ENCODE measurements around the gene UQCC2. TPM values are rescaled to one million over a fixed set of nuclear protein-coding genes. Genes with fewer than 3 reads are reported as not detected.

The UQCC2 gene
- total RNA-seq, 1 experiment from 2014 or later: 36.4 TPM

- Histone ChIP-seq H3K9me3 (no peaks in the 10 kb centered on the region), H3K36me3 (no peaks in the 10 kb centered on the region), H3K27me3 (no peaks in the 10 kb centered on the region), H3K4me3 (no peak overlapping the region)
- DNase-seq: no peak
These were observed 47.6 kb downstream of the UQCC2 start for GRCh38 chr6:33663727-33664449.

- Histone ChIP-seq H3K4me3 (no peak overlapping the region), H3K27me3 (no peaks in the 10 kb centered on the region), H3K9me3 (no peaks in the 10 kb centered on the region), H3K36me3 (no peaks in the 10 kb centered on the region)
- no peak for DNase-seq
These were observed 48.5 kb downstream of the UQCC2 start for GRCh38 chr6:33663028-33663427.

- H3K9me3 ChIP-seq: no peaks in the 10 kb centered on the region
- no peaks in the 10 kb centered on the region for H3K27me3 ChIP-seq
- no peak overlapping the region for H3K4me3 ChIP-seq
- no peaks in the 10 kb centered on the region for H3K36me3 ChIP-seq
- no peak for DNase-seq
These were observed 49.2 kb downstream of the UQCC2 start for GRCh38 chr6:33662318-33662717.

GRCh38 chr6:33661106-33661838 lies 50.2 kb downstream of the UQCC2 start:
- Histone ChIP-seq H3K4me3 (no peak overlapping the region), H3K27me3 (no peaks in the 10 kb centered on the region), H3K36me3 (no peaks in the 10 kb centered on the region), H3K9me3 (no peaks in the 10 kb centered on the region)
- no peak for DNase-seq

GRCh38 chr6:33659986-33660385 lies 51.5 kb downstream of the UQCC2 start:
- no peaks in the 10 kb centered on the region for H3K9me3 ChIP-seq
- no peak overlapping the region for H3K4me3 ChIP-seq
- no peaks in the 10 kb centered on the region for H3K36me3 ChIP-seq
- H3K27me3 ChIP-seq: no peaks in the 10 kb centered on the region
- no peak for DNase-seq

GRCh38 chr6:33658982-33659689 lies 52.4 kb downstream of the UQCC2 start:
- no peaks in the 10 kb centered on the region for H3K27me3 ChIP-seq
- H3K36me3 ChIP-seq: no peaks in the 10 kb centered on the region
- no peak for DNase-seq
- no peaks in the 10 kb centered on the region for H3K9me3 ChIP-seq
- no peak overlapping the region for H3K4me3 ChIP-seq

GRCh38 chr6:33656844-33657243 lies 54.7 kb downstream of the UQCC2 start:
- no peak for DNase-seq
- H3K27me3 ChIP-seq: no peaks in the 10 kb centered on the region
- no peaks in the 10 kb centered on the region for H3K36me3 ChIP-seq
- H3K4me3 ChIP-seq: no peak overlapping the region
- H3K9me3 ChIP-seq: no peaks in the 10 kb centered on the region

- Histone ChIP-seq H3K27me3 (no peaks in the 10 kb centered on the region), H3K4me3 (no peak overlapping the region), H3K9me3 (no peaks in the 10 kb centered on the region), H3K36me3 (no peaks in the 10 kb centered on the region)
- no peak for DNase-seq
These were observed 56.5 kb downstream of the UQCC2 start for GRCh38 chr6:33654831-33655554.

- no peaks in the 10 kb centered on the region for H3K9me3 ChIP-seq
- no peak overlapping the region for H3K4me3 ChIP-seq
- DNase-seq: no peak
- no peaks in the 10 kb centered on the region for H3K27me3 ChIP-seq
- H3K36me3 ChIP-seq: no peaks in the 10 kb centered on the region
These were observed 59.5 kb downstream of the UQCC2 start for GRCh38 chr6:33652002-33652401.

GRCh38 chr6:33651403-33651802 lies 60.1 kb downstream of the UQCC2 start:
- no peak overlapping the region for H3K4me3 ChIP-seq
- H3K9me3 ChIP-seq: no peaks in the 10 kb centered on the region
- H3K27me3 ChIP-seq: no peaks in the 10 kb centered on the region
- no peaks in the 10 kb centered on the region for H3K36me3 ChIP-seq
- DNase-seq: no peak

Other genes starting within 250 kb of the UQCC2 start
- 11.7 and 21.8 TPM in 2 replicates for gene BAK1, start 131.4 kb downstream of the UQCC2 start, total RNA-seq (2014; rRNA removed; shearing (Covaris generic); ENCODE audit: low replicate concordance)
- 7.1 and 14.5 TPM in 2 replicates for gene ITPR3, start 90.4 kb downstream of the UQCC2 start, total RNA-seq (2014; rRNA removed; shearing (Covaris generic); ENCODE audit: low replicate concordance)
- not detected in 2 replicates for gene IP6K3, start 35.2 kb upstream of the UQCC2 start, total RNA-seq (2014; rRNA removed; shearing (Covaris generic); ENCODE audit: low replicate concordance)
- gene LEMD2, start 77.4 kb upstream of the UQCC2 start, total RNA-seq (2014; rRNA removed; shearing (Covaris generic); ENCODE audit: low replicate concordance): 30.5 and 36.0 TPM in 2 replicates
- gene MLN, start 92.3 kb upstream of the UQCC2 start, total RNA-seq (2014; rRNA removed; shearing (Covaris generic); ENCODE audit: low replicate concordance): not detected in 2 replicates